Right lobe of liver (tissue), 4 donors: ENCODE data around the gene ARGLU1.

Experiments used
- CTCF ChIP-seq, 4 donors: fragments of 200-600 bp in 3 of 4; fragments of 450-650 bp in 1 of 4; IDR thresholded peaks; one replicate each; pipeline versions ENCODE4 v1.5.1 to v1.8.0; 2016 to 2022; ENCODE audit warnings: antibody characterized with exemption in 4 of 4, mild to moderate bottlenecking in 2 of 4
- POLR2A ChIP-seq: fragments of 450-650 bp; IDR thresholded peaks from one replicate; pipeline ENCODE4 v1.6.1; 2017; ENCODE audit warnings: antibody characterized with exemption, mild to moderate bottlenecking
- donor health status: DM: no; HTN: no; CAD: no.
- donor health status: DM: no; HTN: no; CAD: no.
- donor health status: DM: no; HTN: yes; CAD: no.

GRCh38 chr13:106566641-106567473 is 1.1 kb downstream of the ARGLU1 start:
- peak; percentile 32 for TF ChIP-seq POLR2A
- no peak for TF ChIP-seq CTCF (IDR thresholded peaks at IDR 0.05)
